GM21447 (cell line): ENCODE results near the gene MAN1C1.
"Not testable (repeated sequence)": the region's sequence is repeated elsewhere in the genome, so short reads cannot be mapped to it uniquely, and the experiment has no call there.

Source experiments
- ATAC-seq: cut with Tn5 transposase; IDR thresholded peaks from one replicate; pipeline ENCODE4 v1.9.1; 2021; ENCODE audit not compliant: unreplicated experiment

Gene MAN1C1

GRCh38 chr1:25695771-25696311 is 79.2 kb downstream of the MAN1C1 start:
- no peak for ATAC-seq

GRCh38 chr1:25696643-25697042 is 80.1 kb downstream of the MAN1C1 start:
- ATAC-seq, result not testable (repeated sequence)

- ATAC-seq, result no peak
Measured at GRCh38 chr1:25697435-25698217, 81.0 kb downstream of the MAN1C1 start.

- ATAC-seq, result no peak
Measured at GRCh38 chr1:25698252-25698651, 81.7 kb downstream of the MAN1C1 start.

GRCh38 chr1:25699059-25699458 is 82.5 kb downstream of the MAN1C1 start:
- ATAC-seq, result not testable (repeated sequence)

- no peak for ATAC-seq
Measured at GRCh38 chr1:25699500-25700143, 83.0 kb downstream of the MAN1C1 start.

GRCh38 chr1:25700144-25700523 is 83.5 kb downstream of the MAN1C1 start:
- no peak for ATAC-seq

- ATAC-seq, result no peak
Measured at GRCh38 chr1:25700626-25701025, 84.0 kb downstream of the MAN1C1 start.

- no peak for ATAC-seq
Measured at GRCh38 chr1:25701030-25701785, 84.6 kb downstream of the MAN1C1 start.

- ATAC-seq, result no peak
Measured at GRCh38 chr1:25702101-25702775, 85.6 kb downstream of the MAN1C1 start.

DNA sequence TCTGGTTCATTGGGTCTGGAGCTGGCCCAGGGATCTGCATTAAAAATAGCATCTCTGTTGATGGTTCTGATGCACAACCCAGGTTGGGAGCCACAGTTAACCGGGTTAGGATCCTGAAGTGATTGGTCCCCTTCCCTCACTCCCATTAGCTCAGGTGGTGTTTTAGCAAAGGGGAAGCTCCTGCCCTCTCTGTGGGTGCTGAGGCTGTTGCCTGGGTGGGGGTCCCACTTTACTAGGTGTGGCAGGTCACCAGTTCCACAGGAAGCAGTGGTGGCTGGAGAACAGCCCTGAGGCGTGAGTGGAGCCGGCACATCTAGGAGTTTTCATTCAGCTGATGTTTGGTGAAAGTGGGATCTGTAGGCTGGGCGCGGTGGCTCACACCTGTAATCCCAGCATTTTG is 86.5 kb downstream of the MAN1C1 start:
- ATAC-seq, result no peak

DNA sequence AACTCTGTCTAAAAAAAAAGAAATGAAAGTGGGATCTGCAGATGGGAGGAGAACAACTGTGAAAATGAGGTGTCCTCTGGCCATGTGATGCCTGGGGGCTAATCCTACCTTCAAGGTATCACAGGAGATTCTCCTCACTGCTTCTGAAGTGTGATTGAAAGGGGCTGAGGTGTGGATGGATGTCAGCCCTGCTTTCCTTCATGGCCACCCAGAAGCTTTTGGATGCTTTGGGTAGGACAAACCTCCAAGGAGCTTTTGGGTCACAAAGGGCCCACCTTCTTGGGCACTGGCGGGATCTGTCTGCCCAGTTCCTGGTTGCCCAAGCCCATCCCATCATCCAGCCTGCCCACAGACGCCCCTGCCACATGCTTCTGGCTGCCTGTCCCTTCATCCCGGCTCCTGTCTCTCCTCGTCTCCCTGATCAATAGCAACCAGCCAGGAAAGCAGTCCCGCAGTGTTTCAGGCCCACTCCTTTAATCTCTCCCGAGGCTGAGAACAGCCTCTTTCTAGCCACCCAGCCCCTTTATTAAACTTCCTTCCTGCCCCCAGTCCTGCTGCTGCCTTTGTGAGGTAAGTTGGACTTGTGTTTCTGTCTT is 87.2 kb downstream of the MAN1C1 start:
- ATAC-seq, result no peak

- ATAC-seq, result no peak
Measured at GRCh38 chr1:25704267-25704691, 87.7 kb downstream of the MAN1C1 start.

GRCh38 chr1:25705699-25706098 is 89.1 kb downstream of the MAN1C1 start:
- ATAC-seq, result no peak

DNA sequence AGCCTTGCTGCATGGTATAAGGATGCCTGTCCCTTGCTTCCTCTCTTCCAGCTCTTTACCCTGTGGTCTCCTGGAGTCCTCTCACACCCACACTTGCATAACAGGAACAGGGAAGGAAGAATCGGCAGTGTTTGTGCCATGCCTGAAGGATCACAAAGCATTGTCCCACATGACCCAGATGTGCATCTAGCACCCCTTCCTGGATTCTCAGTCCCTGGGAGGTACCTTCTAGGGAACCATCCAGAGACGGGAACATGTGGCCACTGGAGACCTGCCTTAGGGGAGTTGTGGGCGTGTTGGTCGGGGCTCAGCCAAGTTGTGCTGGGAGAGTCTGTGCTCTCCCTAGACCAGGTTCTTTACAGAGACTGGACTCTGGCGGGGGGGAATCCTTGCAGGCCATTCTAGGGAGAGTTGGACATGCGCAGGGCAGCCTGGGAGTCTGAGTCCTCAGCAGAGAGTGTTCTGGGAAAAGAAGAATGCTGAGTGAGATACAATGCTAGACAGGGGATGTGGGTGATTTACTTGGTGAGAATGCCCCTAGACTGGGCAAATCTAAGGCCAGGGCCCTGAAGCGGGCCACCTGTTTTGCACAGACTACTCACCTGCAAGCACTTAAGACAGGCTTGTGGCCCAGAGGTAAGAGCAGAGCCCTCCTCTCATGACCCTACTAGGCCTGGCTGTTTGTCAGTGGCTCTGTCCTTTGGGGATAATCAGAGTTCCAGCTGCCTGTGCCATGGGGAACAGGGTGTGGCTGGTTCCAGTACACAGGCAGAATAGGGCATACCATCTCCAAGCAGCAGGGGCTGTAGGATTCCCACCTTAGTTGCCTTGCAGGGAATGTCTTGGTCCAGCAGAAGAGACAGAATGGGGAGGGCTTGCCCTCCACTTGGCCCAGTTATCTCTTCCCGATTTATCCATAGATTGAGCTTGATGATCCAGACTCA is 89.8 kb downstream of the MAN1C1 start:
- ATAC-seq, result no peak

- no peak for ATAC-seq
Measured at GRCh38 chr1:25707280-25708016, 90.9 kb downstream of the MAN1C1 start.

DNA sequence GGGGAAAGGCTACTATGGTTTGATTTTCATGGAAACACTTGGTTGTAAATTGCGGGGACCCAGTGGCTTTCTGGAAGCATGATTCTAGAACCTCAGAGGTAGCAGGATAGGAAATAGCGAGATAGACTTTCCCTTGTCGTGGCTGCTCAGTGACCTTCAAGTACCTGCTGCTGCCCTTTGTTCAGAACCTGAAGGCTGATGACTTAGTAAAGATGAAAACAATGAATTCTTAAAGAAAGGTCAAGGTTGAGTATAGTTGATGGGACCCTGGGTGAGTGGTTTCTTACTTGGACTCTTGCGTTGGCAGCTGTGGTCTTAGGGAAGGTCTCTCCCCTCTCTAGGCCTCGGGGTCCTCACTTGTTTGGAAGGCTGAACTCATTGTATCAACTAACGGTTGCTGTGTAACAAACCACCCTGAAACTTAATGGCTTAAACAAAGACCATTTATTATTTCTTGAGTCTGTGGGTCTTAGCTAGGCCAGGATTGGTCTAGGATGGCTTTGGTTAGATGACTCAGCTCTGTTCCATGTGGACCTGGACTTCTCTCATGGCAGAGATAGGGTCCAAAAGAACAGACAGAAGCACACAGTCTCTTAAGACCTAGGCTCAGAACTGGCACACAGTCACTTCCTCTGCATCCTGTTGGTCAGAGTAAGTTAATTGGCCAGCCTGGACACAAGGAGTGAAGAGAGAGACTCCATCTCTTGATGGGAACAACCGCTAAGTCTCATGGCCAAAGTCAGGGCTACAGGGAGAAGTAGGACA is 94.2 kb downstream of the MAN1C1 start:
- ATAC-seq, result no peak
